Left ventricle myocardium inferior (tissue), 1 donor: Measurements from ENCODE around the gene DOCK3. TPM values are rescaled to one million over a fixed set of nuclear protein-coding genes. Genes with fewer than 3 reads are reported as not detected.
"Not testable (repeated sequence)": the region's sequence is repeated elsewhere in the genome, so short reads cannot be mapped to it uniquely, and the experiment has no call there.

Experiments
- DNase-seq: peaks from one replicate; pipeline ENCODE4 v3.0.0-alpha.2; 2020
- H3K27ac ChIP-seq: fragments of 200-600 bp; replicated peaks from 2 replicates; pipeline ENCODE4 v1.8.0; 2021
- H3K27me3 ChIP-seq: fragments of 200-600 bp; 2 replicates; pipeline ENCODE4 v1.8.0; 2021; ENCODE audit warnings: low read depth
- H3K36me3 ChIP-seq: fragments of 200-600 bp; 2 replicates; pipeline ENCODE4 v1.8.0; 2021
- H3K4me1 ChIP-seq: fragments of 200-600 bp; 2 replicates; pipeline ENCODE4 v1.8.0; 2021
- H3K4me3 ChIP-seq: fragments of 200-600 bp; 2 replicates; pipeline ENCODE4 v1.8.0; 2021; ENCODE audit warnings: mild to moderate bottlenecking, moderate library complexity
- H3K9me3 ChIP-seq: fragments of 200-600 bp; replicated peaks from 2 replicates; pipeline ENCODE4 v1.8.0; 2021
- CTCF ChIP-seq: fragments of 200-600 bp; IDR thresholded peaks from 2 replicates; pipeline ENCODE4 v1.8.0; 2021; ENCODE audit warnings: antibody characterized with exemption, mild to moderate bottlenecking, borderline replicate concordance
- intact Hi-C: fragments of 100-400 bp; cut with micrococcal nuclease; formaldehyde crosslinking; loops from one replicate; pipeline ENCODE4 v1.11.0; 2022
- total RNA-seq: library from RNA; stranded (reverse); fragmentation: NEBNext Ultra II Directional; extraction: Animal tissue kit (Norgen Biotek cat#: 25700); gene quantifications from one replicate; pipeline ENCODE4 v1.2.1, GENCODE V29; 2021
- donor health status: DM: no; HTN: yes; CAD: no; lungs with severe emphysema.

The DOCK3 gene
- total RNA-seq, 1 donor from 2014 or later = 3.9 TPM

DNA sequence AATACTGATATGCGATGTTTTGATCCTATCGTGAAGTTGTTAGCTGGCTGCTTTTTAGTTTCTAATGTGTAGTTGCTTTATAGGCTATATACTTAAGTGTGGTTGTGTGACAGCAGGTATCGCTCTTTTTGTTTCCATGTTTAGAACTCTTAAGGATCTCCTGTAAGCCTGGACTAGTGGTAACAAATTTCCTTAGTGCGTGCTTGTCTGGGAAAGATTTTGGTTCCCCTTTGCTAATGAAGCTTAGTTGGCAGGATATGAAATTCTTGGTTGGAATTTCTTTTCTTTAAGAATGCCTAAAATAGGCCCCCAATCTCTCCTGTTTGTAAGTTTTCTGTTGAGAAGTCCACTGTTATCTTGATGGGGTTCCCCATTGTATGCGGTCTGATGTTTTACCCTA, 173.6 kb downstream of the DOCK3 start:
- intact Hi-C loops = no loop called here
- peaks cover 18% of the 10 kb centered on the region for H3K9me3 ChIP-seq
- H3K4me1 ChIP-seq = no peaks in the 10 kb centered on the region

DNA sequence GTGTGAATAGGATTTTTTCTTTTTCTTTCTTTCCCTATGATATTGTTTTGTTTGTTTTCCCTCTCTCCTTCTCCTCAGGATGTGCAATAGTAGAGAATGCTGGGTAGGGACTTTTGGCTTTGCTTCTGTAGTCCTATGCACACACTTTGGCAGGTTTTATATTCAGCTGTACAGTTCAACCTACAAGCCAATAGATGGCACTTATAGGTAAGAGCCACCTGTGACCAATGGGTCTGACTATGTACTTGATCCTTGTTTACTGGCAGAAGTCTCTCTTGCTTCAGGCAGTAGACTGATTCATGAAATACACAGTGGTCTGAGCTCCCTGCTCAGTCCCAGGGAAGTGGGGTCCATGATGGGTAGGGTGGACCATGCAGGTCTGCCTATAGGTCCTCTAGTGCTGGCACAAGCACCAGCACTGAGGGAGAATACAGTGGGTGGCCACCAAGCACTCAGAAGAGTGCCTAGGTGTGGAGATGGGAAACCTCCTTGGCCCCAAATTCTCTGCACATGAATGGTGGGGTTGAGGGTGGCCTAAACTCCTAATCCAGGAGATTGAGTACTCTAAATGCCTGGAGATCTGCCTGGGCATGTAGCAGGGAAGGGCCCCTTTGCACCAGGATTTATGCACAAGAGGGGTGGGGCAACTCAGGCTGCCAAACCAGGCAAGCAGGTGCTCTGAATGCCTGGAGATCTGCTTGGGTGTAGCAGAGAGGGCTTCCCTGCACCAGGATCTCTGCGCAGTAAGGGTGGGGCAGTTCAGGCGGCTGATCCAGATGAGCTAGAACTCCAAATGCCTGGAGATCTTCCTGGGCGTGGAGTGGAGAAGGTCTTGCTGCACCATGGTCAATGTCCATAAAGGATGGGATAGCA, 176.1 kb downstream of the DOCK3 start:
- Histone ChIP-seq H3K36me3 (no peaks in the 10 kb centered on the region), H3K27ac (no peak overlapping the region), H3K4me3 (no peak overlapping the region), H3K27me3 (no peaks in the 10 kb centered on the region), H3K4me1 (no peaks in the 10 kb centered on the region), H3K9me3 (peaks cover 30% of the 10 kb centered on the region)
- TF ChIP-seq CTCF = no peak
- DNase-seq = no peak
- intact Hi-C loops = no loop called here

More for the DNA sequence above, 173.6 kb downstream of the DOCK3 start:
- Histone ChIP-seq H3K27ac (no peak overlapping the region), H3K4me3 (no peak overlapping the region), H3K27me3 (no peaks in the 10 kb centered on the region), H3K36me3 (no peaks in the 10 kb centered on the region)
- no peak for DNase-seq
- no peak for TF ChIP-seq CTCF

- Histone ChIP-seq H3K27me3 (no peaks in the 10 kb centered on the region), H3K4me1 (no peaks in the 10 kb centered on the region), H3K4me3 (no peak overlapping the region), H3K9me3 (peaks cover 18% of the 10 kb centered on the region), H3K27ac (no peak overlapping the region), H3K36me3 (no peaks in the 10 kb centered on the region)
- no peak for DNase-seq
- no peak for TF ChIP-seq CTCF
- intact Hi-C loops = no loop called here
Observed at GRCh38 chr3:50853936-50854335, 179.2 kb downstream of the DOCK3 start.

DNA sequence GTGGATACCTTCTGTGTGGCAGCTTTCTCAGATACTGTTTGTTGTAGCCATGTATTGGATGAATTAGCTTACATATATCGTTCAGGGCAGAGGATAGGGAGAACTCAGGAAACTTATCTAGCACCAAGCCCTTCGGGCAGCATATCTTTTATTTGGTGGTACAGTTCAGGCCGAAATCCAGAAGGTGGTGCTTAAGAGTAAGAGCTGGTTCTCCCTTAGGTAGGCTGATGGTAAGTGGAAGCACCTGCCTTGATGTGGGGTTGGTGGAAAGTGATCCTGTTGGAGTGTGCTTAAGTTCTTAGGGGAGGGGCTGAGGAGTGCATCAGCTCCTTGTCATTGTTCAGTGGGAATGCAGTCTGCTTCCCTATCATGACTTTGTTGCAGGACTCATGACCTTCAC, 187.5 kb downstream of the DOCK3 start:
- H3K4me3 ChIP-seq = no peak overlapping the region
- TF ChIP-seq CTCF = no peak
- peaks cover 21% of the 10 kb centered on the region for H3K9me3 ChIP-seq
- no peaks in the 10 kb centered on the region for H3K27me3 ChIP-seq
- H3K4me1 ChIP-seq = no peaks in the 10 kb centered on the region
- H3K36me3 ChIP-seq = no peaks in the 10 kb centered on the region
- DNase-seq = no peak
- intact Hi-C loops = no loop called here
- H3K27ac ChIP-seq = no peak overlapping the region

DNA sequence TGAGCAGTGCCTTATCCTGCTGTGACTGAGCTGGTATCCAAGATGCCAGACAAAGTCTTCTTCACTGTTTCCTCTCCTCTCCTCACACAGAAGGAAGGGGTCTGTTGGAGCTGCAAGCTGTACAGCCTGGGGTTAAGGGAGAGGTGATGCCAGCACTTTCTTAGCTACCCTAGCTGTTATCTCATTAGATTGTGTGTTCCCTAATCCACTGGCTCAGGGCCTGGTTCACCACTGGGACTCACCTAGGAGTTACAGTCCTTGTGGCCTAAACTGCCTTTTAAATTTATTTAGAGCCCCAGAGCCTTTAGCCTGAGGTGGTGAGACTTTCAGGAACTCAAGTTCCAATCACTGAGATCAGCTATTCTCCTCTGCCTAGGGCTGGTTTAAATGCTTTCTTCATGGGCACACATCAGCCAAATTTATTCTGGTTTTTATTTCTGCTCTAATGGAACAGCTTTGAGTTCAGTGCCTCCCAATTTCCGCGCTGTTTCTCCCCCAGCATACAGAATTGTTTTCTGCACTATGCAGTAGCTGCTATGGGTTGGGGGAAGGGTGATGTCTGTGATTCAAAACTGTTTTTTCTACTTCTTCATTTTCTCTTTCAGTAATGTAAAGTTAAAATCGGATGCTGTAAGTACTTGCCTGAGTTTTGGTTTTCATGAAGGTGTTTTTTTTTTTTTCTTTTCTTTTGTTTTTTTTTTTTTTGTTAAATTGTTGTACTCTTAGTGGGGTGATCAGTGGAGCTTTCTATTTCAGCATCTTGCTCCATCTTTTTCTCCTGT, 198.8 kb downstream of the DOCK3 start:
- TF ChIP-seq CTCF = no peak
- H3K27me3 ChIP-seq = no peaks in the 10 kb centered on the region
- H3K4me3 ChIP-seq = no peak overlapping the region
- H3K27ac ChIP-seq = no peak overlapping the region
- DNase-seq = no peak
- H3K36me3 ChIP-seq = no peaks in the 10 kb centered on the region
- intact Hi-C loops = no loop called here
- H3K9me3 ChIP-seq = peaks cover 7% of the 10 kb centered on the region
- peaks cover 16% of the 10 kb centered on the region for H3K4me1 ChIP-seq

DNA sequence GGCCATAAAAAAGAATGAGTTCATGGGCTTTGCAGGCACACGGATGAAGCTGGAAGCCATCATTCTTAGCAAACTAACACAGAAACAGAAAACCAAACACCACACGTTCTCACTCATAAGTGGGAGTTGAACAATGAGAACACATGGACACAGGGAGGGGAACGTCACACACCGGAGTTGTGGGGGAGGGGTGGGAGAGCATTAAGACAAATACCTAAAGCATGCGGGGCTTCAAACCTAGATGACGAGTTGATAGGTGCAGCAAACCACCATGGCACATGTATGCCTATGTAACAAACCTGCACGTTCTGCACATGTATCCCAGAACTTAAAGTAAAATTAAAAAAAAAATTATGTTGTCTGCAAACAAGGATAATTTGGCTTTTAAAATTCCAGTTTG, 200.1 kb downstream of the DOCK3 start:
- H3K36me3 ChIP-seq, H3K4me3 ChIP-seq, intact Hi-C loops, DNase-seq, H3K9me3 ChIP-seq, H3K27ac ChIP-seq, H3K27me3 ChIP-seq: not testable (repeated sequence)
- peaks cover 16% of the 10 kb centered on the region for H3K4me1 ChIP-seq
